NCI-H1694 treated with DMSO at 0.1 percent for 48 hours (cell line): ENCODE results near the gene MAPK8IP2.
A peak's percentile ranks its signal among the peaks of the same experiment; 100 is the strongest.
"Not testable (repeated sequence)": the region's sequence is repeated elsewhere in the genome, so short reads cannot be mapped to it uniquely, and the experiment has no call there.

Experiments used
- DNase-seq: peaks from one replicate; lab custom pipeline; 2025; lab: John Stamatoyannopoulos, UW

MAPK8IP2 gene

DNA sequence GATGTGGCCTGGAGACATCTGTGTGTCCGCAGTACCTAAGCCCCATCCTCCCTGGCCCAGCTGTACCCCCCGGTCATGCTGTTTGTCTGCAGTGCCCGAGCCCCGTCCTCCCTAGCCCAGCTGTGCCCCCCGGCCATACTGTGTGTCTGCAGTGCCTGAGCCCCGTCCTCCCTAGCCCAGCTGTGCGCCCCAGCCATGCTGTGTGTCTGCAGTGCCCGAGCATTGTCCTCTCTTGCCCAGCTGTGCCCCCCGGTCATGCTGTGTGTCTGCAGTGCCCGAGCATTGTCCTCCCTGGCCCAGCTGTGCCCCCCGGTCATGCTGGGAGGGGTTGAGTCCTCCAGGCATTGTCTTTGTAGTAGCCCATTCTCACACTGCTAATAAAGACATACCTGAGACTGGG, 35.0 kb downstream of the MAPK8IP2 start:
- no peak for DNase-seq

DNA sequence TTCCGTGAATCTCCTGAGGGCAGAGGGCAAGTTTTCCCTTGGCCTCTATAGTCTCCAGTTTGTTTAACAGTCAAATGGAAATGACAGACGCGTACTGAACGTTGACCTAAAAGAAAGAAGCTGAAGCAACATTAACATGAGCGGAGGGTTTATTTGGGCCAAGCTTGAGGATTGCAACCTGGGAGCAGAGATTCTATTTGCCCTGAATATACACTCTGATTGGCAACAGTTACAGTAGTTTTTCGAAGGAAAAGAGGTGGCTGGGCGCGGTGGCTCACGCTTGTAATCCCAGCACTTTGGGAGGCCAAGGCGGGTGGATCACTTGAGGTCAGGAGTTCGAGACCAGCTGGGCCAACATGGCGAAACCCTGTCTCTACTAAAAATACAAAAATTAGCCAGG, 39.7 kb downstream of the MAPK8IP2 start:
- DNase-seq = not testable (repeated sequence)

DNA sequence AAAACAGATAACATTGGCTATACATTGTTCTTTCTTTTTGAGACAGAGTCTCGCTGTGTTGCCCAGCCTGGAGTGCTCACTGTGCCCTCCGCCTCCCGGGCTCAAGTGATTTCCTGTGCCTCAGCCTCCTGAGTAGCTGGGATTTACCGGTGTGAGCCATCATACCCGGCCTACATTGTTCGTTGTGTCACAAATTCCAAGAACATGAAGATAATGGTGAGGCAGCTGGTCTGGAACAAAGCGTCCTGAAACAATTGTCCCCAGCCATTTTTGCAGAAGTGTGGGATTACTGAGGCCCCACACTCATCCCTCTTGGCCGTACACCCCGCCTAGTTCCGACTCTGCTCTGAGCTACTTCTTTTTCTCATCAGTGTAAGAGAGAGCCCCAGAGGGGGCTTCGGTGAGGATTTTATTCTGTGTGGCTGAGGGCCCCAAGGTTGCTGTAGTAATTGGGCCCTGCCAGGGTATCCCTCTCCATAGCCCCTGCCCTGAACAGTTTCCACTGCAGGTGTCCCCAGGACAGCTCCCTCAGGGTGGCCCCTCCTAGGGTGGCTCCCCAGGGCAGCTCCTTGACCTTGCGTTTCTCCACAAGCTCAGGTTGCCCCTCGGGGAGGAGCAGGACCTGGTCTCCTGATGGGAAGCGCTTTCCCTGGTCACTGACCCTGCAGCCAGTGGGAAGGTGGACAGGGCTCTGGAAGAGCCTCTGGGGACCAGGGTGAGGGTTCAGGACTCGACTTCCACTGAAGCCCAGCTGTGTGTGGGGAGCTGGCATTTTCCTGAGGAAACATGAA, 40.5 kb downstream of the MAPK8IP2 start:
- DNase-seq = no peak

DNA sequence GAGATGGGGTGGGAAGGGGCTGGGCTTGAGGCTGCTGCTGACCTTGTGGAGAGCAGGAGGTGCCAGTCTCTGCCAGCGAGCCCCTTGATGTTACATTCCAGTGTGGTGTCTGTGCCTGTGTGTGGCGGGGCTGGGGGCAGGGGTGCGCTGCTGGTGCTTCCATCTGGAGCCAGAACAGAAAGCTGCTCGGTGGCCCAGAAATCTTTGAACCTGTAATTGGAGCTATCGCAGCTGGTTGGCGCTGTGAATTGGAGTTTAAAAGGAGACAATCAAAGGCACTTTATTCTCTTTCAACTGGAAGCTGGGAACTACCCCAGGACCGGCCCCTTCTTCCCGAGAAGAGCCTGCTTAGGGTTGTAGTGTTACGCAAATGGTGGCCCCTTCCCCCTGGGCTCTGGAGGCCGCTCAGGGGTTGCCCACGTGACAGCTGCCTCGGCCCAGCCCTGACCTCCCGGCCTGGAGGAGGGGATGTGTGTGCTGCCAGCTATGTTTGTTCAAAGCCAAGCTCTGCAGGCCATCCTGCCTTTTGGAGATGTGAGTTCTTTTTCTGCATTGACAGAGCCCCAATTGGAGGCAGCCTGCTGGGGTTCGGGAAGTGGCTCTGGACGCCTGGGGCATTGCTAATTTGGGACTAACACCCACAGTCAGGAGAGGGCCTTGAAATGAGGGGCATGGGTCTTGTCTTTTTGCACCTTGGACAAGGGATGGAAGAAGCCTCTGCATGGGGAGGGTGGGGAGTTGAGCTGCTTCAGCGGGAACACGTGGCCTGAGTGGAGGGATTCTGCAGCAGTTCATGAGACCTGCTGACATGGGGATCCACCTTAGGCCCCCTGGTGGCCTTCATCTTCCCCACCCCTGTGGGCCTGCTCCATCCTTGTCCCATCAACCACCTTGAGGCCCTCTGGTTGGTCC, 41.4 kb downstream of the MAPK8IP2 start:
- peak; percentile 40 for DNase-seq

DNA sequence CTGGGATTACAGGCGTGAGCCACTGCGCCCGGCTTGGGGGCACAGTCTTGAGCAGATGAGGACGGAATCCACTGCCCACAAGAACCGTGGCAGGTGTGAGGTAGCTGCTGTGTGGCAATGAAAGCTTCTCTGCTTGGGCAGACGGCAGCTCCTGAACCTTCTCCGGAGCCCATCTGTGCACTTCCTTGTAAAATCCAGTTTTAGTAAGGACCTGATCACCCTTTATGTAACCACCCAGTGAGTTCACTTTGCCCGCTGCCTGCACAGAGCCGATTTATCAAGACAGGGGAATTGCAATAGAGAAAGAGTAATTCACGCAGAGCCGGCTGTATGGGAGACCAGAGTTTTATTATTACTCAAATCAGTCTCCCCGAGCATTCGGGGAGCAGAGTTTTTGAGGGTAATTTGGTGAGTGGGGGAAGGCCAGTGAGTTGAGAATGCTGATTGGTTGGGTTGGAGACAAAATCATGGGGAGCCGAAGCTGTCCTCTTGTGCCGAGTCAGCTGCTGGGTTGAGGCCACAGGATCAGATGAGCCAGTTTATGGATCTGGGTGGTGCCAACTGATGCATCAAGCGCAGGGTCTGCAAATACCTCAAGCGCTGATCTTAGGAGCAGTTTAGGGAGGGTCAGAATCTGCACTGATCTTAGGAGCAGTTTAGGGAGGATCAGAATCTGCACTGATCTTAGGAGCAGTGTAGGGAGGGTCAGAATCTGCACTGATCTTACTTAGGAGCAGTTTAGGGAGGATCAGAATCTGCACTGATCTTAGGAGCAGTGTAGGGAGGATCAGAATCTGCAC, 42.6 kb downstream of the MAPK8IP2 start:
- not testable (repeated sequence) for DNase-seq

DNA sequence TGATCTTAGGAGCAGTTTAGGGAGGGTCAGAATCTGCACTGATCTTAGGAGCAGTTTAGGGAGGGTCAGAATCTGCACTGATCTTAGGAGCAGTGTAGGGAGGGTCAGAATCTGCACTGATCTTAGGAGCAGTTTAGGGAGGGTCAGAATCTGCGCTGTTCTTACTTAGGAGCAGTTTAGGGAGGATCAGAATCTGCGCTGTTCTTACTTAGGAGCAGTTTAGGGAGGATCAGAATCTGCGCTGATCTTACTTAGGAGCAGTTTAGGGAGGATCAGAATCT, 43.2 kb downstream of the MAPK8IP2 start:
- DNase-seq = not testable (repeated sequence)

DNA sequence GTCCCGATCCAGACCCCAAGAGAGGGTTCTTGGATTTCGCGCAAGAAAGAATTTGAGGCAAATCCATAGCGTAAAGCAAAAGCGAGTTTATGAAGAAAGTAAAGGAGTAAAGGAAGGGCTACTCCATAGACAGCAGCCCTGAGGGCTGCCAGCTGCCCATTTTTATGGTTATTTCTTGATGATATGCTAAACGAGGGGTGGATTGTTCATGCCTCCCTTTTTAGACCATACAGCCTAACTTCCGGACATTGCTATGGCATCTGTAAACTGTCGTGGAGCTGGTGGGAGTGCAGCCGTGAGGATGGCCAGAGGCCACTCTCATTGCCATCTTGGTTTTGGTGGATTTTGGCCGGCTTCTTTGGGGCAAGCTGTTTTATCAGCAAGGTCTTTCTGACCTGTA, 52.7 kb downstream of the MAPK8IP2 start:
- no peak for DNase-seq

DNA sequence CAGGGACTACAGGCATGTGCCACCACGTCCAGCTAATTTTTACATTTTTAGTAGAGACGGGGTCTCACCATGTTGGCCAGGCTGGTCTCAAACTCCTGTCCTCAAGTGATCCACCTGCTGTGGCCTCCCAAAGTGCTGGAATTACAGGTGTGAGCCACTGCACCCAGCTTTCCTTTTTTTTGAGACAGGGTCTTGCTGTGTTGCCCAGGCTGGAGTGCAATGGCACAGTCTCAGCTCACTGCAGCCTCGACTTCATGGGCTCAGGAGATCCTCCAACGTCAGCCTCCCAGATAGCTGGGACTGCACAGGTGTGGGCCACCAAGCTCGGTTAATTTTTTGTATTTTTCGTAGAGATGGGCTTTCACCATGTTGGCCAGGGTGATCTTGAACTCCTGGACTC, 54.1 kb downstream of the MAPK8IP2 start:
- not testable (repeated sequence) for DNase-seq

DNA sequence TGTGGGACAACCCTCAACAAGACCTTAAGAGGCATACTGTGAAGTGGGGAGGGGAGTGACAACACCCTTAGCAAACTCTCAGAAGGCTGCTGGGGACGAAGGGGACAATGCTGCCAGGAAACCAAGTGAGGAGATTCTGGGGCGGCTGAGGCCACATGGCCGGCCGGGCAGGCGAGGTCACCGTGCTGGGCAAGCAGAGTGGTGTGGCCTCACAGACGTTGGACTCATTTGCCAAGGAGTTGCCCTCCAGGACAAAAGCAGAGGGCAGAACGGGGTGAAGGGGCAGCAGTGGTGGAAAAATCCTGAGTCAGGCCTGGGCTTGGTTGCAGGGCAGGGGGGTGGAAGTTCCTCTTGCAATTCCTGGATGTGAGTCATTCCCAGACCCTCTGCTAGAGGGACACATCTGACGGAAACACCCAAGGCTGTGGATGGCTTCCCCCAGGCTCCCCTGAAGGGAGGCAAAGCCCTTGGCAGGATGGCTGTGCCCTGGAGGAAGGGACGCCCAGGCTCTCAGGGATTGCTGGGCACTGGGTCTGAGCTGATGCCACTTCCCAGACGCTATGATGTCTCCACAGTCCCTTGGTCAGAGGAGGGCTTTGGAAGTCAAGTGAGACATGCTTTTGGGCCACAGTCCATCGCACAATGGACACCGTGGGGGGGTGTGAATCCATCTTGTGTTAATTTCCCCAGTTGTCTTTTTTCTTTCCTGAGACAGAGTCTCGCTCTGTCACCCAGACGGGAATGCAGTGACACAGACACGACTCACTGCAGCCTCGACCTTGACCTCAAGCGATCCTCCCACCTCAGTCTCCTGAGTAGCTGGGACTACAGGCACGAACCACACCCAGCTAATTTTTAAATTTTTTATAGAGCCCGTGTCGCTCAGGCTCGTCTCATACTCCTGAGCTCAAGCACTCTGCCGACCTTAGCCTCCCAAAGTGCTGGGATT, 55.8 kb downstream of the MAPK8IP2 start:
- no peak for DNase-seq

DNA sequence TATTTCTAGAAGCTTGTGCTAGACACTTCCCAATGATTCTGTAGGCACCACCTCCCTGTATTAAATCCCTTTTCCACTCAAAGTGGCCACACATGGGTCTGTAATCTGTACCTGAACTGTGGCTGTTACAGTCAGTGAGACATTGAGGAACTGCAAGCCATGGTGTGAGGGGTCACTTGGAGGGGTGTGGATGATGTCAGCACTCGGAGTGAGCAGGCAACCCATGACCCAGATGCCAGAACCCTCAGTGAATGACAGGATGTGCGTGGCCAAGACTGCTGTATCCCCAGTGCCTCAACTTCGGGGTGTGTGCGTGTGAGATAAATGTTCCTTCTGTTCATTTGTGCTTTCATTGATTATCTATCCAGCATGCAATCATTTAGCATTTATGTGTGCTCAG, 57.3 kb downstream of the MAPK8IP2 start:
- no peak for DNase-seq

DNA sequence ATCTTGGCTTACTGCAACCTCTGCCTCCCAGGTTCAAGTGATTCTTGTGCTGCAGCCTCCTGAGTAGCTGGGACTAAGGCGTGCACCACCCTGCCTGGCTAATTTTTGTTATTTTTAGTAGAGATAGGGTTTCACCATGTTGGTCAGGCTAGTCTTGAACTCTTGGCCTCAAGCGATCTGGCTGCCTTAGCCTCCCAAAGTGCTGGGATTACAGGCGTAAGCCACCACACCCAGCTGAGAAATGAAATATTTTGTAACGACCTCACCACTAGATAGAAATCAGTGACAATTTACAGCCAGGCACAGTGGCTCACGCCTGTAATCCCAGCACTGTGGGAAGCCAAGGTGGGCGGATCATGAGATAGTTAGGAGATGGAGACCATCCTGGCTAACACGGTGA, 59.1 kb downstream of the MAPK8IP2 start:
- DNase-seq = not testable (repeated sequence)

DNA sequence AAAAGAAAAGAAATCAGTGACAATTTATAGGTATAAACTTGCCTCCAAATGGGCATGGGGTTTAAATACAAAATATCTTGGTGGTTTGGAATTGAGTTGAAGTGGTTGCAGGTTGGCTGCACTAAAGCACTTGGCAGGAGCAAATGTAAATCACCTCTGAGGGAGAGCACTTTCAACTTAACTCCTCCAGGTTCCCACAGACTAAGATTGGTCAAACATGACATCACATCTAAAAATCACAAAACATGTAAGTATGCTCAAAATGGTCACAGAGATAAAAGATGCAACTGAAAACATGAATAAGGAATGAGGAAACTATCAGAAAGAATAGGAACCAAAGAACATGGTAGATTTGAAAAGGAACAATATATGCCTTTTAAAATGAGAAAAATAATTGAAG, 59.7 kb downstream of the MAPK8IP2 start:
- no peak for DNase-seq
